ENCODE results near the gene TMPRSS12. TPM values are rescaled to one million over a fixed set of nuclear protein-coding genes. Genes with fewer than 3 reads are reported as not detected.
"Not testable (repeated sequence)": the region's sequence is repeated elsewhere in the genome, so short reads cannot be mapped to it uniquely, and the experiment has no call there.

The TMPRSS12 gene
- total RNA-seq, 1 donor from 2014 or later, result not detected

GRCh38 chr12:50928392-50928791, 85.7 kb downstream of the TMPRSS12 start:
- Mint-ChIP-seq H3K9me3 (no peaks in the 10 kb centered on the region), H3K4me3 (peak overlapping the region; percentile 86), H3K4me1 (ENCODE audit: unreplicated experiment) (peaks cover 51% of the 10 kb centered on the region), H3K27ac (peak overlapping the region; percentile 57), H3K27me3 (no peaks in the 10 kb centered on the region), H3K36me3 (peaks cover 13% of the 10 kb centered on the region)
- TF ChIP-seq, protein P1, sequence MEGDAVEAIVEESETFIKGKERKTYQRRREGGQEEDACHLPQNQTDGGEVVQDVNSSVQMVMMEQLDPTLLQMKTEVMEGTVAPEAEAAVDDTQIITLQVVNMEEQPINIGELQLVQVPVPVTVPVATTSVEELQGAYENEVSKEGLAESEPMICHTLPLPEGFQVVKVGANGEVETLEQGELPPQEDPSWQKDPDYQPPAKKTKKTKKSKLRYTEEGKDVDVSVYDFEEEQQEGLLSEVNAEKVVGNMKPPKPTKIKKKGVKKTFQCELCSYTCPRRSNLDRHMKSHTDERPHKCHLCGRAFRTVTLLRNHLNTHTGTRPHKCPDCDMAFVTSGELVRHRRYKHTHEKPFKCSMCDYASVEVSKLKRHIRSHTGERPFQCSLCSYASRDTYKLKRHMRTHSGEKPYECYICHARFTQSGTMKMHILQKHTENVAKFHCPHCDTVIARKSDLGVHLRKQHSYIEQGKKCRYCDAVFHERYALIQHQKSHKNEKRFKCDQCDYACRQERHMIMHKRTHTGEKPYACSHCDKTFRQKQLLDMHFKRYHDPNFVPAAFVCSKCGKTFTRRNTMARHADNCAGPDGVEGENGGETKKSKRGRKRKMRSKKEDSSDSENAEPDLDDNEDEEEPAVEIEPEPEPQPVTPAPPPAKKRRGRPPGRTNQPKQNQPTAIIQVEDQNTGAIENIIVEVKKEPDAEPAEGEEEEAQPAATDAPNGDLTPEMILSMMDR (conservative IDR thresholded peaks at IDR 0.05), result no peak
- DNase-seq (ENCODE audit: extremely low spot score, unreplicated experiment), result no peak

DNA sequence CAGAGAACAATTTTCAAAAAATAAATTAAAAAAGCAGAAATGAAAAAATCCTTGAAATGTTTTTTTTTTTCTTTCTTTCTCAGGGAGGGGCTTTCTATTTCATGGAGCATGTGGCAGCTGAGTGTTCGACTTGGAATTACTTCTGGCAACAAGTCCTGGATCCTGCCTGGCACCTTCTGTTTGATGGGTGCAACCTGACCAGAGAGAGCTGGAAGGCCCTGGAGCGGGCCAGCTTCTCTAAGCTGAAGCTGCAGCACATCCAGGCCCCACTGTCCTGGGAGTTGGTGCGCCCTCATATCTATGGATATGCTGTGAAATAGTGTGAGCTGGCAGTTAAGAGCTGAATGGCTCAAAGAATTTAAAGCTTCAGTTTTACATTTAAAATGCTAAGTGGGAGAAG, 87.1 kb downstream of the TMPRSS12 start:
- TF ChIP-seq, protein P1 (conservative IDR thresholded peaks at IDR 0.05), result no peak
- H3K27me3 Mint-ChIP-seq, result no peaks in the 10 kb centered on the region
- H3K4me3 Mint-ChIP-seq, result no peak overlapping the region
- no peaks in the 10 kb centered on the region for H3K9me3 Mint-ChIP-seq
- no peak overlapping the region for H3K27ac Mint-ChIP-seq
- DNase-seq (ENCODE audit: extremely low spot score, unreplicated experiment), result no peak
- H3K36me3 Mint-ChIP-seq, result peaks cover 13% of the 10 kb centered on the region
- peaks cover 47% of the 10 kb centered on the region for H3K4me1 Mint-ChIP-seq (ENCODE audit: unreplicated experiment)

- not testable (repeated sequence) for H3K4me3 Mint-ChIP-seq; H3K9me3 Mint-ChIP-seq; H3K27me3 Mint-ChIP-seq; H3K27ac Mint-ChIP-seq; DNase-seq (ENCODE audit: extremely low spot score, unreplicated experiment)
- peaks cover 13% of the 10 kb centered on the region for H3K36me3 Mint-ChIP-seq
- H3K4me1 Mint-ChIP-seq (ENCODE audit: unreplicated experiment), result peaks cover 45% of the 10 kb centered on the region
These were observed 87.8 kb downstream of the TMPRSS12 start for GRCh38 chr12:50930477-50930876.

- Mint-ChIP-seq H3K27me3 (no peaks in the 10 kb centered on the region), H3K27ac (no peak overlapping the region), H3K9me3 (no peaks in the 10 kb centered on the region), H3K4me1 (ENCODE audit: unreplicated experiment) (peaks cover 41% of the 10 kb centered on the region), H3K36me3 (peaks cover 18% of the 10 kb centered on the region), H3K4me3 (no peak overlapping the region)
- DNase-seq (ENCODE audit: extremely low spot score, unreplicated experiment), result no peak
- TF ChIP-seq, protein P1 (conservative IDR thresholded peaks at IDR 0.05), result no peak
These were observed 90.1 kb downstream of the TMPRSS12 start for GRCh38 chr12:50932787-50933280.

DNA sequence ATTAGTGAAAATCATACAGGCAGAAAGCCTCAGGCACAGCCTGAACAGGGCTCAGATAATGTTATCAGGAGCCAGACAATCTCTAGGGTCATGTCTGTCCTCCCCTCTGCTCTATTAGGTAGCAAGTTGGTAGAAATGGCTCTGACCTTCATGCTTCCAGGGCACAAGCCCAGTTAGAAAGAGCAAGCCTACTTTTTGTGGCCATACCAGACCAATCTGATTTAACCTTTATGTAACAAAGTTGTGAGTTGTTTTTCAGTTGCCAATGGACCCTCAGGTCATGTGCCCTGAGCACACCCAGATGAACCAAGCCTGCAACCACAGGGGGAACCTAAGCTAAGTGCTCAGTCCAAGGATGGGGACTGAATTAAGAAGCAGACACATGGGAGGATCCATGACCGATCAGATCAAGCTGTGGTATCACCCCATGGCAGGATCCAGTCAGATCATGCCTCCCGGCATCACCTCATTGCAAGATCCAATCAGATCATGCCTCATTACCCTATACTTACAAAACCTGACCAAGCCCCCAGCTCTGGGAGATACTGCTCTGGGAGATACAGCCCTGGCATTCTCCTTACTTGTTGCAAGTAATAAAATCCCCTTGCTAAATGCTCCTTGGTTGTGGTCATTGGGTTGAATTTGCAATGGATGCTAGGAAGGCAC, 90.9 kb downstream of the TMPRSS12 start:
- no peak overlapping the region for H3K4me3 Mint-ChIP-seq
- H3K4me1 Mint-ChIP-seq (ENCODE audit: unreplicated experiment), result peaks cover 34% of the 10 kb centered on the region
- DNase-seq (ENCODE audit: extremely low spot score, unreplicated experiment), result no peak
- peaks cover 15% of the 10 kb centered on the region for H3K36me3 Mint-ChIP-seq
- no peaks in the 10 kb centered on the region for H3K27me3 Mint-ChIP-seq
- TF ChIP-seq, protein P1 (conservative IDR thresholded peaks at IDR 0.05), result no peak
- peak overlapping the region; percentile 78 for H3K27ac Mint-ChIP-seq
- H3K9me3 Mint-ChIP-seq, result no peaks in the 10 kb centered on the region

DNA sequence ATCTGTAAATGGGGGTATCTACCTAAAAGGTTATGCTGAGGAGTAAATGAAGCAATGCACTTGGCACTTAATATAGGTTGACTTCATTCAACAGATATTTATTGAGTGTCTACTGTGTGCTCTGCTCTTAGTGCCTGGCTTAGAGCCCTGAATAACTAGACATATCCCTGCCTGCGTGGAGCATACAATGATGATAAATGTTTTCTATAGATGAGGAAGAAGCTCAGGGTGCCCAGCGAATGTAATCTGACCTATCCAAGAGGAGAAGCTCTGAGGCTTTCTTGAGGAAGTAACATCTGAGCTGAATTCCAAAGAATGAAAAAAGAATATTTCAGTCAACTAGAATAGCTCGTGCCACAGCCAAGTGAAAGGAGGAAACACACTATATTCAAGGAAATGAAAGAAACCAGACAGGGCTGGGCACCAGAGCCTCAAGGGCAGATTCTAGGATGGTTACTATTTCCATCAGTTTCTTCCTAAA, 91.7 kb downstream of the TMPRSS12 start:
- Mint-ChIP-seq H3K4me3 (peak overlapping the region; percentile 36), H3K27ac (peak overlapping the region; percentile 78), H3K4me1 (ENCODE audit: unreplicated experiment) (peaks cover 32% of the 10 kb centered on the region), H3K36me3 (peaks cover 13% of the 10 kb centered on the region), H3K27me3 (no peaks in the 10 kb centered on the region), H3K9me3 (no peaks in the 10 kb centered on the region)
- no peak for DNase-seq (ENCODE audit: extremely low spot score, unreplicated experiment)
- TF ChIP-seq, protein P1 (conservative IDR thresholded peaks at IDR 0.05), result no peak

Data from type B pancreatic cell (in vitro differentiated cells).